MV-4-11 (cell line): ENCODE results near the gene MRPS6.

ENCODE experiments used
- DNase-seq: peaks from one replicate; lab custom pipeline; 2025; lab: John Stamatoyannopoulos, UW

The MRPS6 gene

DNA sequence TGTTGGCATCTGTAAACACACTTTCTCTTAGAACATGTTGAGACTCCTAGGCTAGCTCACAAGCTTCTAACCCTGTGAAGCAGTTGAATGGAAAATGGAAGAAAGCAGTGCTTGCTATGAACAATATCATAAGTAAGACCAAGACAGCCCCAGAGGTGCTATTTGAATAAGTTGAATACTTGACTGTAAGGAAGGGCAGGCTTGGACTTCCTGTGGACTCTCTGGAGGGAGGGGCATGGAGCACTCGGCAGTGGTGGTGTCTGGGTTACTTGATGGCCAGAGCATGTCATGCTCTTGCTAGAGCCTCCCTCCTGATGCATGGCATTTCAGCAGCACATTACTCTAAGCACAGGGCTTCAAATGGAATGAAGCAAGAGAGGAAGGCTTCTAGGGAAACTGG lies 60.0 kb downstream of the MRPS6 start:
- no peak for DNase-seq

DNA sequence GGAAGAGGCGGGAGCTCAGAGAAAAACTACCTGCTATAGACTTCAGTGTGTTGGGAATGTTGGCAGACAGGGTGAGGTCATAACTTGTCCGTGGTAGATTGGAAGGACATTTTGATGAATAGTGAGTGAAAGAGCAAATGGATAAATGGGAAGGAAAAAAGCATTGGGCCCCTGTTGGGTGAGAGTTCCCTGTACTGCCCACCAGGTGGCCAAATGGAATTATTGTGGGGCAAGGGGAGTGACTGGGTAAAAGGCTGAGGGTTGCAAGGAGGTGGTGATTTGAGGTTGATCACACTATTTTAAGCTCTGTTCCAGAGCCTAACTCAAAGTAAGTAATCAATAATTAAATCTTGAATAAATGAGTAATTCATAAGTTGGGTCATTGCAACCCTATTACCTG lies 60.4 kb downstream of the MRPS6 start:
- DNase-seq = no peak

DNA sequence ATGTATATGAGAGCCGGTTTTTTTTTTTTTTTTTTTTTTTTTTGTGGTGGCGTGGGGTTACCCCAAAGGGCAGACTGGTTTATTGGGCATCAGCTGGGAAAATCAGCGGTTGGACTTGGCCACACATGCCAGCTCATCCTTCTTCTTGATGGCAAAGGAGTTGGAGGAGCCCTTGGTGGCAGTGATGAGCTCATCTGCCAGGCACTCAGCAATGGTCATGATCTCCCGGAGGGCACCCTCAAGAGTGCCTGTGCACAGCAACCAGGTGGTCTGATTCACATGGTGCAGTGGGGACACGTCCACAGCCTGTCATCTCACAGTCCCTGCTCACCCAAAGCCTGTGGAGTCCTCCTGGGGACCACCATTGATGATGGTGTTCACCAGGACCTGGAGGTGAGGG lies 62.0 kb downstream of the MRPS6 start:
- DNase-seq = no peak

DNA sequence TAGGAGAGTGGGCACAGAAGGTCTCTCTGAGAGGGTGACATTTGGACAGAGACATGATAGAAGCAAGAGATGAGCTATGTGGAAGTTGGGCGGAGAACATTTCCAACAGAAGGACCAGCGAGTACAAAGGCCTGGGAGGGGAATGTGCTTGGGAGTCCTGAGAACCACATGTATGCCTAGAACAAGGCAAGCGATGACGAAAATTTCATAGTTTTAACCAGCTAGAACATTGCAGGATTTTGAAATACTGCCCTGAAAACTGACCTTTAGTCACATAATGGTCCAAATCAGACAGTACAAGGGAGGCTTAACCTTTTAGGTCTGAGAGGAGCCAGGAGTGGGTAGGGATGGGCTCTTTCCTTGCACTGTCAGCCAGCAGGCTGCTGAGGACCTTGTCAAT lies 68.0 kb downstream of the MRPS6 start:
- no peak for DNase-seq

DNA sequence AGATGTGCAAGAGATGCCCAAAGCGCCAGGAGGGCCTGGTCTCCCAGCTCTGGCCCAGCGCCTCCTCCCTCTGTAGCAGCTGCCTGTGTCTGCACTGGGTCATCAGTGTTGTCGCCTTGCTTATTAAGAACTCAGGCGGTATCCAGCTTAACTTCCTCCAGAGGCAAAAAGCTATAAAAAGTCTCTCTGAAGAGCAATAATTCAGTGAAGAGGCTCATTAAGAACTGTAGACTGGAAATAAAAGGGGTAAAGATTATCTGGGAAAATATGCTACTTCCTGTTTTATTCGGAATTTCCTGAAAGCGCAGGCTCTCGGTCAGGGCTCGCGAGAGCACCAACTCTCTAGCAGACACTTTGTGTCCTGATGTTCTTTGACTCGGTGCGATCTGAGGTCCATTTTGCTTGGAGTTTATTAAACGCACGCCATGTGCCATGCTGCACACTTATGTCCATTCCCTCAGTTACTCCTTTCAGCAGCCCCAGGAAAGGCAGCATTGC lies 70.4 kb downstream of the MRPS6 start:
- no peak for DNase-seq

DNA sequence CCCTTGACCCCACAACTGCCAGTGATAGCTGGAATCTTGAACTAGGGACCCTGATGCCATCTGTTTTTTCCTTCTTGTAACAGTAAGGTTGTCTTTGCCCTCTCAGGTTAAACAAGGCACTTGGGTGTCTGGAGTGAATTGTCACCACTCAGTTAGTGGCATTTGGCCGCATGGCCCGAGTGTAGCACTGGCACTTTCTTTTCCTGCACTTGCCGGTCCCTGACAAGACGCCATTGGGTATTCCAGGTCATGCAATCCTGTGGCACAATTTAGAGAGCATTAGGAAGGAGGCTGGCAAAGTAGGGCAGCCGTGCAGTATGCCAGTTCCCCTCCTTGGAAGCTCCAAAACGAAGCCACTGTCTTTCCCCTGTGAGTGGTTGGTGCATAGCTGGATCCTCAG lies 70.8 kb downstream of the MRPS6 start:
- no peak for DNase-seq

DNA sequence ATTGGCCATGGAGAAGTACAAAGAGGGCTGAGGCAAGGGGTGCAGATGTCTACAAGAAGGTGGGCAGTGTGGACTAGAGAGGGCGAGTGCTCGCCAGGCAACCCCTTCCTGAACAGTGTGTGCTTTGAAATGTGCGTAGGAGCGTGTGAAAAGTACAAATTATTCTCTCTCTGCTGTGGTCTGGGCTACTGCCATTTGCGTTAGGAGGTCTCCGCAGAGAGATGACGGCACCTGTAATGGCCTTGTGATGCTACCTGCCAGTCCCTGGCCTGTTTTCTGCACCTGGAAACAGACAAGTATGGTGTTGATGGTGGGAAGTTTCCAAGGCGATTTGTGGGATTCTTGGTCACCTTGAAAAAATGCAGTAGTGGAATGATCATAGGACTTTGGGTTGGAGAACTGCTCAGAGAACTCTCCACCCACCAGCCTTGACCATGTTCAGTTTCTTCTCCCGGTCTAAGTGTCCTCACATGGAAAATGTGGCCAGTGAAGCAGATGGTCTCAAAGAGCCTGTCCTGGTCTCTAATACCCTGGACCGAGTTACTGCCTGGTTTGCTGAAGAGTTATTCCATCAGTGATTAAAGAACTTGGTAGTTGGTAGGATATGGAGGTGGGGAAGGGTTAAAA lies 74.5 kb downstream of the MRPS6 start:
- no peak for DNase-seq

DNA sequence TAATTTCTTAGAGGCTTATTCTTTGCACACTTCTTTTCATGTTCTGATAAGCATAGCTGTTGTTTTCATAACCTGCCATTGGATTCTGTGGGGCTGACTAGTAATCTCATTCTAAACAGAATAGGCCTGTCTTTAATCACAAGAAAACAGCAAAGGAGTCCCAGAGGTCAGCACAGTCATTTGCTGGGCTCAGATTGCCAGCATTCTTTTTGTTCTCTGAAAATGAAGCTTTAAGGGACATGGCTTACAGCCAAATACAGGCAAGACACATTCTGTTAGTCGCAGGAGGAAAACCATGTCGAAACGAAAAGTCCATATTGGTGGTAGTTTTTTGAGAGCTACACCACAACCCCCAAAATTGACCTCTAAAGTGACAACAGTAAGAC lies 75.0 kb downstream of the MRPS6 start:
- DNase-seq = no peak

DNA sequence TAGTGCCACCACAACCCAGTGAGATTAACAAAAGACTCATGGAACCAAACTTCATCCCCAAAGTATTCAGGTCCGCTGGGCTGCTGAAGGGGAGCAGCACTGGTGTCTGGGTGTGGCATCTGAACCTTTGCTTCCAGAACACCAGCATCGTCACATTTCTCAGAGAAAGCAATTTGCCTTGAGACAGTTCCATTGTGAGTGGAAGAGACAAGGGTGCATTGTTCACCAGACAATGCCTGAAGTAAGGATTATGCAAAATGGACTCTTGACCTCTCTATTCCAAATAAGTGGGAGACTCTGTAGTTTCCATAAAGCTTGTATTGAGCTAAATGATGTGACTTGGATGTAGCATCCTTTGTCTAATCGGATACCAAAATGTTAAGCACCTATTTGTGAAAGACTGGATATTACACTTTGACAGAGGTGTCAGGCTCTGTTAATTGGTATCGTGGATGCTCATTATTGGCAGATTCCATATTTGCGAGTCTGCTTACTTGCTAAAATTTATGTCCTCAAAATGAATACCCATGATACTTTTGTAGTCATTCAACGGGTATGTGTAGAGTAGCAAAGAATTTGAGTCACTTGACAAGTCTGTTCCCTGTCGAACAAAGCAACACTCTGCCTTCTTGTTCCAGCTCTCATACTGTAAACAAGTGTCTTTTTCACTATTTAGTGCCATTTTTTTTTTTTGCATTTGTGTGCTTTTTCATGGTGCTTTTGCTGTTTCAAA lies 75.6 kb downstream of the MRPS6 start:
- no peak for DNase-seq

DNA sequence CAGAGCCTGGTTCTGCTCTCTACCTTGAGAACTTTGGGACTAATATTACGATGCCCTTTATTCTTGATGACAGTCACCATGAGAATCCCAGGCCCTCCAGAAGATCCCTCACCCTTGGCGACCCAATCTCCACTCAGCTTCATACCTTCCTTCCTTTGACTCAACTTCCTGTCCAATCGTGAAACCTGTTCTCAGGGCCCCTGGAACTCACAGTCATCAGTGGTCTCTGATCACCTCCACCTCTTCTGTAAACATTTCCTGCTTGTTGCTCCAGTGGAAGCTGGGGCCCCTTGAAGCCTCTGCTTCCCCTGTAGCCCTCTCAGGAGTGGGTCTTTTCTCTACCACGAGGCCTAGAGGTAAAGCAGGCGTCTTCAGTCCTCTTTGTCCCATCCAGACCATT lies 79.1 kb downstream of the MRPS6 start:
- no peak for DNase-seq

DNA sequence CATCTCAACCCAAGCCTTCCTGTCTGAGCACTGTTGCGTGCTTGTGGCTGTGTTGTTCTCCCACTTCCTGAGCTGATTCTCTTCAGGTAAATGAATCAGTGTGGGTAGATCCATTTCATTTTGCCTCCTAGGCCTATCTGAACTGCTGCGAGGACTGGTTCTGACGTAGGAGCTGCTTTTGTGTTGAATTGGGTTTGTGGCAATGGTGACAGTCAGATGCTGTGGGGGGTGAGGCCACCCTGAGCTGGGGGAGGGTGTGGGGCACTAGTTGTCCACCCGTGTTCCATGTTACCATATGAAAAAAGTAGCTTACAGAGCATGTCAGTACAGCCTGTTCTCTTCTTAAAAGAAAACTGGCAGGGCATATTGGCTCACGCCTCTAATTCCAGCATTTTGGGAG lies 81.5 kb downstream of the MRPS6 start:
- no peak for DNase-seq

DNA sequence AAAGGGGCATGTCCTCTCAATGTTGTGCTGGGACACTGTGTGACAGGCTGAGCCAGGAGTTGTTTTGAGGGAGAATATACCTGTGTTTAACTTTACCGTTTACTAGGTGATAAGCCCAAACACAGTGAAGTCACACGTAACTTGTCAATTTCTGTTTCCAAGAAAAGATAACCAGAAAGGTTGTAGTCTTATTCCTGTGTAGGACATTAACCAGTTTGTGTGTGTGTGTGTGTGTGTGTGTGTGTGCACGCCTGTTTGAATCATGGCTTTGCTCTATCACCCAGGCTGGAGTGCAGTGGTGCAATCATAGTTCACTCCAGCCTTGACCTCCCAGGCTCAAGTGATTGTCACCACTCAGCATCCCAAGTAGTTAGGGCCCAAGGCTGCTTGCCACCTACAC lies 83.6 kb downstream of the MRPS6 start:
- DNase-seq = no peak

DNA sequence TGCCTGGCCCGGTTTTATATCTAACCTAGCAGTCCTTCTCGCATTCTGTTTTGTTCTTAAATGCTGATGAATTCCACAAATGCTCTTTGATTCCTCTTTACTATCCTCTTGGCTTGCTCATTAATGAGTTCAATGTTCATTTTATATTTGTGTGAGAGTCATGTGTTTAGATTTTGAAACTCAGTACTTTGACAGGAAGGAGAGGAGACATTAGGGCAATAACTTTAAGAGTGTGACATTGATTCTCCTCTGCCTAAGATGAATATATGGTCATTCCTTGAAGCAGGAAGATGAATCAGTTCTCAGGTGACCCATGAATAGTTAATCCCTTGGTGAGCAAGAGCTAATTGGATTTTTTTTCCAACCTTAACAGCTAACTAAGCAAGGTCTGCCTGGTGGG lies 84.1 kb downstream of the MRPS6 start:
- DNase-seq = no peak

DNA sequence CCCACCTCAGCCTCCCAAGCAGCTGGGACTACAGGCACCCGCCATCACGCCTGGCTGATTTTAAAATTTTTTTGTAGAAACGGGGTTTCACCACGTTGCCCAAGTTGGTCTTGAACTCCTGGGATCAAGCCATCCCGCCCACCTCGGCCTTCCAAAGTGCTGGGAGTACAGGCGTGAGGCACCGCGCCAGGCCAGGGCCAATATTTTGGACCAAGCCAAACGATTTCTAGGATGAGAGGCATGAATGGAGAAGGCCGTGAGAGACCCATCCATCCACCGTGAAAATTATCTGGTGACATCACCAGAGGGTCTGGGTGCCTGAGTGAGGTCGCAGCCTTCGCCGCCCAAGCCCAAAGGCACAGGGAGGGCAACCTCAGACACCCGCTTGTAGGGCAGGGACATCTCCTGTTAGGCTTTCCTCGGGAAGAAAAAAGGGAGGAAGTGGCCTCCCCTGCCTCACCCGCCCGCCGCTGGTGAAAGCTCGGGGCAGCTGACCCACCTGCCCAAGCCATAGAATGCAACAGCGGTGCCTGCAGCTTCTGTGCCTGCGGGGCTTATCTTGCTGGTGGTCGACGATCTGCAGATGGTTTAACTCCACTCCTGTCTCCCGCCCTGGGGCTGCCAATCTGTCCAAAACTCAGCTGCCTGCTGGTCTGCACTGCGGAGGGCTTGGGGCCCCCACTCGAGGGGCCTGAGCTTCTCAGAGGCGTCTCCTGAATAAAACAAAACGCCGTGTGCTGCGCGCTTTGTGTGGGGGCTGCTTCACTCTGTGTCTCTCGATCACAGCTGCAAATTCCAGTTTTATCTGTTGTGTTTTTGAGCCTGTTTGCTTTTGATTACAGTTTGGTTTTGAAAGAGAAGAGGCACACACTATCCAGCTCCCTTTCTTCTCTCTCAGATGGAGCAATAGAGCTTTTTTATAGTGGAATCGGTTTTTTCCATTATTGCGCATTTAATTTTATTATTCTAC lies 85.8 kb downstream of the MRPS6 start:
- DNase-seq = no peak

DNA sequence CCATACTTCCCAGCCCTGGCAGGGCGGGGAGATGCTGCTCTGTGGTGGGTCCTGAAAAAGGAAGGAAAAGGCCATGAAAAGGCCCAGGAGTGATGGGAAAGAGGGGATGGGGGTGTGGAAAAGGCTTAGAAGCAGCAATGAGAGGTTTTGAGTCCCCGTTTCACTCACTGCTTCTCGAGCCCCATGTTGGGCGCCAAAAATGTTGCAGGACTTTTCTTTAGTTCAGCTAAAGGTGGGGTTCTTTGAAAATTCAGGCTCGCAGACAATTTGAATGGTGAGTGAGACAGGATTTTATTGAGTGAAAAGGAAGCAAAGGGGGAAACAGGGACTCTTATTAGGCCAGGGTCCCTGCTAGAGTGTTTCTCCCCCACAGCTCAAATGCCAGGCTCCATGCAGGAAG lies 93.1 kb downstream of the MRPS6 start:
- DNase-seq = no peak

DNA sequence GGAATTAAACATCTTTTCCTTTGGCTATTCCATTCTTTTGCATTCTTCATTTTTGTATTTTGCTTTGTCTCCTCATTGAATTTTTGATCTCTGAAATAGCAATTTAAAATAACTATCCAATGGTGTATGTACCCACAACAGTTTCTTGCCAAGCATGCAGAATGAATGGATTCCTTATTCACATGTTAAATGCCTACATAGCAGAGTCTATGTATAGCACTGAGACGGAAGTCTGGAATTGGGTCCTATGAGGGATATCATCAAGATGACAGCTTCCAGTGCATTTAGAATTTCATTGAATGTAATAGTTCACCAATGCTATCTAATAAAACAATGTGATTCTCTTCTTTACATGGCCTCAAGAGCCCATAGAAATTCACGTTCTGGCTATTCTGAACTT lies 97.5 kb downstream of the MRPS6 start:
- DNase-seq = no peak

DNA sequence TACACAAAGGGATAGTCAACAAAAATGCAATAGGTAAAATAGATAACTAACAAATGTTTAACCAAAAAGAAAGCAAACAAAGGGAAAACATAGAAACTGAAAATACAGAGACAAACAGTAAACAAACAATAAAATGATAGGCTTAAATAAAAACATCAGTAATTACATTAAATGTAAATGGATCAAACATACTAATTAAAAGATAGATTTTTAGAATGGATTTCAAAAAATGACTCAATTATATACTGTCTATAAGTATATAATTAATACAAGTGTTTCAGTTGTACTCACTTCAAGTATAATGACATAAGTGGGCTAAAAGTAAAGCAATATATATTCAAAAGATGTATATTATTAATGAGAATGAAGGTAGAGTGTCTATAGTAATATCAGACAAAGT lies 101.1 kb downstream of the MRPS6 start:
- no peak for DNase-seq

DNA sequence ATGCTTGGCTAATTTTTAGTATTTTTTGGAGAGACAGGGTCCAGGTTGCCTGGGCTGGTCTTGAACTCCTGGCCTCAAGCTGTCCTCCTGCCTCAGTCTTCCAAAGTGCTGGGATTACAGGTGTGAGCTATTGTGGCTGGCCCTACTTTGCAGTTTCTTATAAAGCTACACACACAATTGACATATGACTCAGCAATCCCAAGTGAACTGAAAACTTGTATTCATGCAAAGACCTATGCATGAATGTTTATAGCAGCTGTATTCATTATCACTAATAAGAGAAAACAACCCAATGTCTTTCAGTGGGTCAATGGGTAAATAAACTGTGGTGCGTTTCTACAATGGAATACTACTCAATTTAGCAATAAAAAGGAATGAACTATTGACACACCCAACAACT lies 103.1 kb downstream of the MRPS6 start:
- DNase-seq = no peak

DNA sequence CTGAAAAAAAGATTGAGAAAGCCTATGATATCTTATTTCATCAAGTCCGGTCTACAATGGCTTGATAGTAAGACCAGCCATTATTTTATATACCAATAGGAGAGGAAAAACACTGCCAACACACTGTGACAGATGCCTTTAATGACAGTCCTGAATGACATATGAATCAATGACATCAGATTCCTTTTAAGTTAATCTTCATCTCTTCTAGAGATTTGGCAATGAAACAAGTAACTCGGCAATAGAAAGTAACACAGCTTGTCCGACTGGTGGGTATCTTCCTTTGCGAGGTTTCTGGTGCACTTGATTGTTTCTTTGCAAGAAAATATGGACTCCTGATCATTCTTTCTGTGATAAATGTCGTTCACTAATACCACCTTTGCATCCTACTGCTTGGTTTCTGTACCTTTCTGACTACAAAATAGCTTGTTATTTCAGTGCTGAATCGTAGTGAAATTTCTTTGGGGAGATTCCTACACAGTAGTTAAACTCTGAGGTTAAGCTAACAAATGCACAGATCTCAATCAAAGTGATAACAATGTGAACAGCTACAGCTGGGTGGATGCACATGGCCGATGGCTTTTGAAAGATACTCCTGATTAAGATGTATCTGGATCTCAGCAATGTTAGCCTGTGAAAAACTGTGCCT lies 104.7 kb downstream of the MRPS6 start:
- no peak for DNase-seq

DNA sequence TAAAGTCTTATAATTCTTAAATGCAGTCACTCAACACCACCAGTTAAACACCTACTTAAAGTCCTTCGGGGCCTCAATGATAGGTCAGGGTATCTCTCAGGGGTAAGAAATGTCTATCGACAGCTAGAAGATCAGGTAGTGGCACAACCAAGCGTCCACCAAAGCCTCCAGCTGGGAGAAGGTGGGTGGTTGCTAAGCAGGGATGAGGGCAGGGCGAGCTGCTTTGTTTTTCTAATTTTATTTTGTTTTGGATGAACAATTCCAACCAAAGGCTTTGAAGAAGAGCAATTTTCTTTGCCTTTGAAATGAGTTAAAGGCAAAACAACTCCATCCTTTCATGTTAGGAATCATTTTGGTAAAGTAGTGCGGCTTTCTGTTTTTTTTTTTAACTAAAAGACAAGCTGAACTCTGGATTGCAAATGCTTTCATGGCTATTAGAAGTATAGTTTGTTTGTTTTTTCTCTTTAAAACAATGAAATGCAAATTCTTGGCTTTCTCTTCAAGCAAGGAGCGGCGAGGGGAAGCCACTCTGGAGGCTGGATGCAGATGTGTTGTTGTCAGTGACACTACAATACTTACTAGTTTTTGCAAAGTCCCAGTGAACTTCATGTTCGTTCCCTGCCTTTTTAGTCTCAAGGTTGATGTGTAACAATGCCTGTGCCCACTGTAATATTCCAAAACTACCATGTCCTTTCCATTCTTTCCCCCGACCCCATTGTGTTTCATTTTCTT lies 106.0 kb downstream of the MRPS6 start:
- DNase-seq = no peak

DNA sequence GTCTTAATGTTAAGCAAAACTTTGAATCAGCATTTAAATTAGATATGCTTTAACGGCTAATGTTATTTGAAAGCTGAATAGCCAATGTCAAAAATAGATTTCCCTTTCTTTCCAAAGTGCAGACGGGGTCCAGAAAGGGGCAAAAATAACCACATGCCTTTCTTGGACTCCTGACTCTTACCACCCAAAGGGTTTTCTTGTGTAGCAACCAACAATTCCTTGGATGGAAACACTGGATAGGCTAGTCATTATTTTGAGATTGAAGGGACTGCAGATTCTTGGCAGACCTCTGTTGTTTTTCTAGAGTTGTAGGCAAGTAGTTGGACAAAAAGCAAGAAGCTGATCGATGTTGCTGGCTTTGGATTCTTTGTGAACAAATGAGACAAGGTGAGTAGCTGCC lies 107.0 kb downstream of the MRPS6 start:
- DNase-seq = no peak
